Muscle layer of colon (tissue), 2 donors: ENCODE data around the gene IFITM10.

Experiments
- H3K27ac ChIP-seq: one replicate; pipeline ENCODE4 v1.7.0; 2013; ENCODE audit warnings: low read depth, mild to moderate bottlenecking, low read length, moderate library complexity
- H3K27me3 ChIP-seq, 2 donors: one replicate each; pipeline ENCODE4 v1.7.0; 2013; ENCODE audit warnings: low read length in 2 of 2, mild to moderate bottlenecking in 2 of 2; ENCODE audit not compliant: insufficient read depth in 2 of 2, control insufficient read depth in 1 of 2
- H3K36me3 ChIP-seq: one replicate; pipeline ENCODE4 v1.7.0; 2013; ENCODE audit warnings: mild to moderate bottlenecking, low read length; ENCODE audit not compliant: insufficient read depth
- H3K4me1 ChIP-seq: one replicate; pipeline ENCODE4 v1.7.0; 2013; ENCODE audit warnings: mild to moderate bottlenecking, low read length; ENCODE audit not compliant: insufficient read depth
- H3K4me3 ChIP-seq, 2 donors: one replicate each; pipeline ENCODE4 v1.7.0; 2013; ENCODE audit warnings: low read length in 2 of 2, low read depth in 1 of 2, mild to moderate bottlenecking in 1 of 2, moderate library complexity in 1 of 2
- H3K9ac ChIP-seq: one replicate; pipeline ENCODE4 v1.7.0; 2013; ENCODE audit warnings: low read length
- H3K9me3 ChIP-seq: one replicate; pipeline ENCODE4 v1.7.0; 2013; ENCODE audit warnings: mild to moderate bottlenecking, low read length
- donor health status: abdominal sarcoma.
- donor health status: Adenocarcinoma of cecum.

The IFITM10 gene

DNA sequence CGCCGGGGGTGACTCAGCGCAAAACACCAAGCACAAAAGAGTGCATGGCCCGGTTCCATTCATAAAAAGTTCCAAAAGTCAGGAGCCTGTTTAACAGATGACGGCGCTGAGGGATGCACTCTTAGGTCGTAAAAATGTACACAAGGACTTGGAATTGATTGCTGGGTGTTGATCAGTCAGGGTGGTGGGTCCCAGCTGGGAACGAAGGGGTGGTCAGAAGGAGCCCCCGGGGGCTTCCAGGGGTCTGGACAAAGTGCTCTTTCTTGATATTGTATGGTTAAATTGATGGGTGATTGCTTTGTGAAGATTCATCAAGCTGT is 20.7 kb downstream of the IFITM10 start:
- no peaks in the 10 kb centered on the region for H3K9me3 ChIP-seq
- no peak overlapping the region for H3K9ac ChIP-seq
- no peak overlapping the region for H3K4me3 ChIP-seq
- no peaks in the 10 kb centered on the region for H3K36me3 ChIP-seq
- peaks cover 19 to 43% of the 10 kb centered on the region in 2 donors for H3K27me3 ChIP-seq
- no peaks in the 10 kb centered on the region for H3K4me1 ChIP-seq
- no peak overlapping the region for H3K27ac ChIP-seq

DNA sequence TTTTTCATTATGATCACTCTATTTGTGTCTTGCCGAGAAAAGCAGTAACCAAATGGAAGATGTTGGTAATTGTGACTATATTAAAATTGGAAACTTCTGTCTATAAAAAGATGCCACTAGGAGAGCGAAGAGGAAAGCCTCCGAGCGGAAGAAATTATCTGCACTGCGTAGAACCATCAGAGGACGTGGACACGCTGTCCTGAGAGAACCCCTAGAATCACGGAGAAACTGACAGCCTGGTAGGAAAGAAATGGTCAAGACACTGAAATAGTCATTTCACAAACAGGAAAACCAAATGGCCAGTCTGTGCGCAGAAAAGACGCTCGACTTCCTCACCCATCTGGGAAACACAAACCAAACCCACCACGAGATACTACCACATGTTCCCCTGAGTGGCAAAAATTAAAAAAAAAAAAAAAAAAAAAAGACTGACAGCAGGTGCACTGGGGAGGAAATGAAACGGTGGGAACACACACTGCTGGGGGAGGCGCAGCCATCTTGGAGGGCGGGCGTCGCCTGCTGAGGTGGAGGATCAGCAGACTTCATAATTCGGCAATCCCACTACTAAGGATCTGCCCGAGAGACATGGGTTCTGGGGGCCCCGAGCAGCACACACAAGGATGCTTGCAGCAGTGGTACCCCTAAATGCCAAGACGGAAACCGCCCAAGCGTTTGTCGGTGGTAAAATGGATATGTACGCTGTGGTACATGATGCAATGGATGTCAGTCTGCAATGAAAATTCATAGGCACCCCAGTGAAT is 21.3 kb downstream of the IFITM10 start:
- H3K27me3 ChIP-seq, result peaks cover 15 to 37% of the 10 kb centered on the region in 2 donors
- no peaks in the 10 kb centered on the region for H3K9me3 ChIP-seq
- no peak overlapping the region for H3K27ac ChIP-seq
- no peak overlapping the region for H3K9ac ChIP-seq
- no peak overlapping the region for H3K4me3 ChIP-seq
- no peaks in the 10 kb centered on the region for H3K4me1 ChIP-seq
- H3K36me3 ChIP-seq, result no peaks in the 10 kb centered on the region

DNA sequence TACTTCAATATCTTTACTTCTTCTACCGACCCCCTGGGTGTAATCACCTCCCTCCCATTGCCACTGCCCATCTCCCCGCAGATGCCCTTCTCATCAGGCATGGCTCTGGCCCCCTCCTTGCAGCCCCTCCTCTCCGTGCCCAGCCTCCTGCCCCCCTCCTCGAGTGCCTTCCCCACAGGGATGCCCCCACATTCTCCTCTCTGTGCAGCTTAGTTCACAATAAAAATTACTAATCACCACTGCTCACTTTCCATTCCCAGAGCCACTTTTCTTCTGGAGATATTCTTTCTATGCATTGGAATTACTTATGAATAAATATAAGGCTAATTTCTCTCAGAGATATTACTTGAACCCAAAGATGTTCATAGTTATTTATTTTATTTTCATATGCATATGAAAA is 22.1 kb downstream of the IFITM10 start:
- Histone ChIP-seq H3K27me3 (peaks cover 12 to 29% of the 10 kb centered on the region in 2 donors), H3K27ac (no peak overlapping the region), H3K9ac (no peak overlapping the region)

GRCh38 chr11:1727861-1728260 is 22.5 kb downstream of the IFITM10 start:
- Histone ChIP-seq H3K36me3 (no peaks in the 10 kb centered on the region), H3K9me3 (no peaks in the 10 kb centered on the region), H3K27me3 (peaks cover 12 to 25% of the 10 kb centered on the region in 2 donors), H3K4me1 (no peaks in the 10 kb centered on the region), H3K9ac (no peak overlapping the region), H3K27ac (no peak overlapping the region), H3K4me3 (no peak overlapping the region)

More for the DNA sequence above, 22.1 kb downstream of the IFITM10 start:
- H3K9me3 ChIP-seq, result no peaks in the 10 kb centered on the region
- H3K36me3 ChIP-seq, result no peaks in the 10 kb centered on the region
- no peaks in the 10 kb centered on the region for H3K4me1 ChIP-seq
- no peak overlapping the region for H3K4me3 ChIP-seq

- H3K4me1 ChIP-seq, result no peaks in the 10 kb centered on the region
- H3K9me3 ChIP-seq, result no peaks in the 10 kb centered on the region
- H3K4me3 ChIP-seq, result no peak overlapping the region
- H3K27me3 ChIP-seq, result peaks cover 9 to 18% of the 10 kb centered on the region in 2 donors
- no peak overlapping the region for H3K27ac ChIP-seq
- H3K9ac ChIP-seq, result no peak overlapping the region
- H3K36me3 ChIP-seq, result no peaks in the 10 kb centered on the region
These were observed 23.2 kb downstream of the IFITM10 start for GRCh38 chr11:1727096-1727690.

- no peak overlapping the region for H3K9ac ChIP-seq
- H3K4me3 ChIP-seq, result no peak overlapping the region
- H3K27me3 ChIP-seq, result no peaks in the 10 kb centered on the region
- no peaks in the 10 kb centered on the region for H3K9me3 ChIP-seq
- H3K27ac ChIP-seq, result no peak overlapping the region
- H3K36me3 ChIP-seq, result no peaks in the 10 kb centered on the region
- no peaks in the 10 kb centered on the region for H3K4me1 ChIP-seq
These were observed 30.6 kb downstream of the IFITM10 start for GRCh38 chr11:1719781-1720180.

GRCh38 chr11:1718326-1718725 is 32.1 kb downstream of the IFITM10 start:
- Histone ChIP-seq H3K27me3 (no peaks in the 10 kb centered on the region), H3K4me3 (no peak overlapping the region), H3K27ac (no peak overlapping the region), H3K9me3 (no peaks in the 10 kb centered on the region), H3K9ac (no peak overlapping the region), H3K4me1 (no peaks in the 10 kb centered on the region), H3K36me3 (no peaks in the 10 kb centered on the region)

DNA sequence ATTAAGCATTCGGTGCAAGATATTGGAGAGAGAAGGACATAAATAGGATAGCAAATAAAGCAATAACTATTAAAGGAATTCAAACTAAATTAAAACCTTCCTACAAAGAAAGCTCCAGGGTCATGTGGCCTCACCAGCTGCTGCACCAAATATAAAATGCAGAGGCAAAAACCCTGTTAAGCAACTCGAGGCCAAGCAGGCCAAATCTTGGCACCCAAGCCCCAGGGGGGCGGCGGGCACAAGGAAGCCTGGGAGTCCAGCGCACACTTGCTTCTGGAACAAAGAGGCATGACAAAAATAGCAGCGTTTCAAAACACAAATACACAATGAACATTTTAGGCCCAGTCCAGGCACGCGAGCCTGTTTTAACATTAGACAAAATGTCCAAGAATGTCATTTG is 32.6 kb downstream of the IFITM10 start:
- Histone ChIP-seq H3K27me3 (no peaks in the 10 kb centered on the region), H3K4me3 (no peak overlapping the region), H3K4me1 (no peaks in the 10 kb centered on the region), H3K36me3 (no peaks in the 10 kb centered on the region), H3K27ac (no peak overlapping the region), H3K9me3 (no peaks in the 10 kb centered on the region), H3K9ac (no peak overlapping the region)

DNA sequence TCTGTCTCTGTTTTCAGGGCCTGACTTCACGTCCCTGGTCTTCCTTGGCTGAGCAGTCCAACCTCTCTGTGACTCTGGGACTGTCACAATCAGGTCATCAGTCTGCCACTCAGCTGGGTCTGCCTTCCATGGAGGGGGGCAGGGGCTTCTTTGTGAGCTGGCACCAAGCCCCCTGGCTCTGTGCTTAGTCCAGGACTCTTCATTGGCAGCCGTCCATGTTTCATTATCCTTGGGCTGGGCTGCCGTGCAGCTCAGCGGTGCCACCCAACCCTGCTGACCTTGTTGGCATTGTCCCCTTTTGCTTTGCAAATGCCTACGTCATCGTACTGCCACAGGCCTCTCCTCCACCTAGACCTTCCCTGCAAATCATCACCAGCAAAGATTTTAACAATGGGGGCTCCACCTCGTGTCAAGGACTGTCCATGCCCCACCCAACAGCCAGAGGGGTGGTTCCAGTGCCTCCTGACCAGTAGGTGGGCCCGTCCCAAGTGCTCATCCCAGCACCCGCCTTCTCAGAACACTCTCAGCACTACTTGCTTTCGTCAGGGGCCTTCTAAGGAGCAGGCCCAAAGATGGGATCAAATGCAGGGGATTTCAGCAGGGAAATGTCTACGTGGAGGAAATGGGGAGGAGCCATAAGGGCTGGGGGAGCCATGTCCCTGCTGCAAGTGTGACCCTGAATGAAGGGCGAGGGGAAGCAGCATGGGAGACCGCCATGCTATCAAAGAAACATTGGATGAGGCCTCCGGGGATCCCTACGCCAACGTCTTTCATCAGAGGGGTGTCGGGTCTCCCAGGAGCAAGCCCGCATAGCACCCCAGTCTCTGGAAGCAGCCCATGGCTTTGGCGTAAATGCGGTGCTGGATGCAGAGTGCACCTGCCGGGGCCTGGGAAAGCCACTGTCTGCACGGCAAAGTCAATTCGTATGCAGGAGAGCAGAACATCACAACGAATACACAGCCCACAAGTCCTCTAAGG is 35.2 kb downstream of the IFITM10 start:
- Histone ChIP-seq H3K4me3 (no peak overlapping the region), H3K4me1 (no peaks in the 10 kb centered on the region), H3K36me3 (no peaks in the 10 kb centered on the region), H3K27me3 (no peaks in the 10 kb centered on the region), H3K27ac (no peak overlapping the region), H3K9ac (no peak overlapping the region), H3K9me3 (no peaks in the 10 kb centered on the region)

GRCh38 chr11:1708716-1709115 is 41.7 kb downstream of the IFITM10 start:
- no peaks in the 10 kb centered on the region for H3K27me3 ChIP-seq
- H3K4me3 ChIP-seq, result no peak overlapping the region
- no peaks in the 10 kb centered on the region for H3K9me3 ChIP-seq
- H3K36me3 ChIP-seq, result no peaks in the 10 kb centered on the region
- H3K4me1 ChIP-seq, result no peaks in the 10 kb centered on the region
- H3K27ac ChIP-seq, result no peak overlapping the region
- no peak overlapping the region for H3K9ac ChIP-seq

DNA sequence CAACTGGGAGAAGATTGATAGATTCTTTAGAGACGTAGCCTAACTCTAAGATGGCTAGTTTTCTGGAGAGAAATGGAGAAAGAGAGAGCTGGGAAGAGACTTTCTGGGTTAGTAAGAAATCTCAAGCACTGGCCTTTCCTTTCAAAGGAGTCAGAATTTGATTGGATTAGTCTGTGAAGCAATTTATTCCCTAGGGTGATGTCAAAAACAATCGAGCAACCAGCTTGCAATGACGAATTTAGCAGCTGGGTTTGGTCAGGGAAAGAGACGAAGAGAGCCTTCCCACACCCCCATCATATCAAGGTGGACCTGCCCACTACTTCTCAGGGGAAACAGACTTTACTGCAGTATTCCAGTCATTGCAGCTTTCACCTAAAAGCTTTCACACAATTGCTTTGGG is 42.6 kb downstream of the IFITM10 start:
- no peaks in the 10 kb centered on the region for H3K9me3 ChIP-seq
- H3K9ac ChIP-seq, result no peak overlapping the region
- no peak overlapping the region for H3K27ac ChIP-seq
- no peak overlapping the region for H3K4me3 ChIP-seq
- H3K36me3 ChIP-seq, result no peaks in the 10 kb centered on the region
- no peaks in the 10 kb centered on the region for H3K27me3 ChIP-seq
- H3K4me1 ChIP-seq, result no peaks in the 10 kb centered on the region
